Astrocyte (in vitro differentiated cells and primary cell): ENCODE measurements around the gene INPP5A. TPM values are rescaled to one million over a fixed set of nuclear protein-coding genes. Genes with fewer than 3 reads are reported as not detected.

Source experiments
- DNase-seq: peaks from one replicate; pipeline ENCODE4 v3.0.0-alpha.2; 2010; ENCODE audit warnings: low read depth
- FAIRE-seq: peaks from 2 replicates; lab custom pipeline; 2011; peaks lifted over from hg19 to GRCh38; lab: Jason Lieb, UNC
- H2AFZ ChIP-seq: 2 replicates; pipeline ENCODE4 v1.6.0; 2012; ENCODE audit warnings: low read depth, low read length, inconsistent platforms
- H3K27ac ChIP-seq: 2 replicates; pipeline ENCODE4 v1.5.1; 2011; ENCODE audit warnings: low read depth, low read length, inconsistent platforms
- H3K27me3 ChIP-seq: 2 replicates; pipeline ENCODE4 v1.6.0; 2011; ENCODE audit warnings: low read length, inconsistent platforms; ENCODE audit not compliant: insufficient read depth
- H3K36me3 ChIP-seq: 2 replicates; pipeline ENCODE4 v1.5.1; 2011; ENCODE audit warnings: low read length, inconsistent platforms; ENCODE audit not compliant: insufficient read depth
- H3K4me1 ChIP-seq: 2 replicates; pipeline ENCODE4 v1.5.1; 2011; ENCODE audit warnings: low read length, inconsistent platforms; ENCODE audit not compliant: insufficient read depth
- H3K4me2 ChIP-seq: 2 replicates; pipeline ENCODE4 v1.6.0; 2012; ENCODE audit warnings: low read length, inconsistent platforms
- H3K4me3 ChIP-seq: 2 replicates; pipeline ENCODE4 v1.5.1; 2011; ENCODE audit warnings: low read depth, mild to moderate bottlenecking, low read length, inconsistent platforms; ENCODE audit not compliant: insufficient read depth
- H3K79me2 ChIP-seq: 2 replicates; pipeline ENCODE4 v1.6.0; 2012; ENCODE audit warnings: mild to moderate bottlenecking, low read length, inconsistent platforms; ENCODE audit not compliant: insufficient read depth
- H3K9ac ChIP-seq: 2 replicates; pipeline ENCODE4 v1.6.0; 2012; ENCODE audit warnings: mild to moderate bottlenecking, low read length, inconsistent platforms
- H3K9me3 ChIP-seq: 2 replicates; pipeline ENCODE4 v1.5.1; 2012; ENCODE audit warnings: low read depth, mild to moderate bottlenecking, low read length, inconsistent platforms; ENCODE audit not compliant: insufficient read depth
- H4K20me1 ChIP-seq: 2 replicates; pipeline ENCODE4 v1.6.0; 2012; ENCODE audit warnings: low read length, inconsistent platforms; ENCODE audit not compliant: insufficient read depth
- H3K27ac Mint-ChIP-seq: one replicate; pipeline ENCODE4 v1.8.0; 2021; ENCODE audit warnings: mild to moderate bottlenecking, mixed read lengths; ENCODE audit not compliant: unreplicated experiment
- H3K27me3 Mint-ChIP-seq: one replicate; pipeline ENCODE4 v1.8.0; 2021; ENCODE audit warnings: low read depth, mixed read lengths; ENCODE audit not compliant: unreplicated experiment
- H3K36me3 Mint-ChIP-seq: one replicate; pipeline ENCODE4 v1.8.0; 2021; ENCODE audit warnings: low read depth, mixed read lengths; ENCODE audit not compliant: unreplicated experiment
- H3K4me1 Mint-ChIP-seq: one replicate; pipeline ENCODE4 v1.8.0; 2021; ENCODE audit warnings: low read depth, mixed read lengths; ENCODE audit not compliant: unreplicated experiment
- H3K4me3 Mint-ChIP-seq: one replicate; pipeline ENCODE4 v1.8.0; 2021; ENCODE audit warnings: mild to moderate bottlenecking, moderate library complexity, mixed read lengths; ENCODE audit not compliant: unreplicated experiment
- H3K9me3 Mint-ChIP-seq: one replicate; pipeline ENCODE4 v1.8.0; 2021; ENCODE audit warnings: mild to moderate bottlenecking, mixed read lengths; ENCODE audit not compliant: unreplicated experiment
- EZH2 ChIP-seq: IDR thresholded peaks from 2 replicates; pipeline ENCODE4 v1.6.1; 2012; ENCODE audit warnings: mild to moderate bottlenecking, low read length, inconsistent platforms; ENCODE audit not compliant: insufficient read depth
- total RNA-seq: library from RNA; stranded (reverse); gene quantifications from 2 replicates; pipeline ENCODE4 v1.2.1, GENCODE V29; 2021
- TF ChIP-seq, protein P1 (sequence below): IDR thresholded peaks from 2 replicates; pipeline ENCODE4 v1.5.1; 2011; ENCODE audit warnings: low read depth, mild to moderate bottlenecking, inconsistent platforms, low read length, moderate library complexity; ENCODE audit not compliant: insufficient read depth

INPP5A gene
- total RNA-seq, 1 donor from 2014 or later, result 39.1 TPM

DNA sequence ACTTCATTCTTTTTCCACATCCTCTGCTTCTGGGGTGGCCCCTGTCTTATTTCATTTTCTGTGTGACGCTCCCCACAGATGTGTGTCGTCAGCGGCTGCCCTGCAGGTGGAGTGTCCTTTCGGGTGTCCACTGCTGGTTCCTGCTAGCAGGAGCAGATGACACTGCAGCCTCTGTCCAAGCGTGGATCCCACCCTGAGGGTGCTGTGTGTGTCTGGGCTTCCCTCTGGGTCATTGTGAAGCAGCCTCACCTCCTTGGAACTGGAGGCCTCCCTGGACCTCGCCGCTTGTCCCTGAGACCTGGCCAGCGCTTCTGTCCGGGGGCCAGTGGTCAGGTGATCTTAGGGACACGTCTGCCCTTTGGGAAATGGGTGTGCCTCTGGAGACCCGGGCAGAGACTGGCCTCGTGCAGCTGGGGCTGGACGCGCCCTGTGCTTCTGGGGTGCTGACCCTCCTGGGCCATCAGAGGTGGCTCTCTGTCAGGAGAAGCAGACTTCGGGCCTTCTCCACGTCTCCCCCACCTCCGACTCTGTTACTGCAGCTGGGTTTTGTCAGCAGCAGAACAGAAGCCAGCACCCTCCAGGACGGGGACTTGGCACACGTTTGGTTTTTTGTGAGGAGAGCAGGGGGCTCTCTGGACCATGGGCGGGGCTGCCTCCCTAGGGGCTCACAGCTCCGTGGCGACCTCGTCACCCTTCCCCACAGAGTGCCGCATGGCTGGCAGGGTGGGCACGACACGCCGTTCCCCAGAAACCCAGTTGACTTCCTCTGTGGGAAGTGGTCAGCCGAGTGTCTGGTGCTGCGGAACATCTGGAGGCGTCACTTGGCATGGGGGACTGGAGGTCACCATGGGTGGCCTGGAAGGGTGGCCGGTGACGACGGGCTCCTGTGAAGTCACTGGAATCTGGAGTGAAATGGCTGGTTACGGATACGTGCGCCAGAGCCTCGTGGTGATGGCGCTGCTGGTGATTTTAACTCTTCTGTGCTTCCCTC, 48.4 kb downstream of the INPP5A start:
- H3K27ac ChIP-seq, result no peak overlapping the region
- TF ChIP-seq EZH2, result no peak
- TF ChIP-seq, protein P1, sequence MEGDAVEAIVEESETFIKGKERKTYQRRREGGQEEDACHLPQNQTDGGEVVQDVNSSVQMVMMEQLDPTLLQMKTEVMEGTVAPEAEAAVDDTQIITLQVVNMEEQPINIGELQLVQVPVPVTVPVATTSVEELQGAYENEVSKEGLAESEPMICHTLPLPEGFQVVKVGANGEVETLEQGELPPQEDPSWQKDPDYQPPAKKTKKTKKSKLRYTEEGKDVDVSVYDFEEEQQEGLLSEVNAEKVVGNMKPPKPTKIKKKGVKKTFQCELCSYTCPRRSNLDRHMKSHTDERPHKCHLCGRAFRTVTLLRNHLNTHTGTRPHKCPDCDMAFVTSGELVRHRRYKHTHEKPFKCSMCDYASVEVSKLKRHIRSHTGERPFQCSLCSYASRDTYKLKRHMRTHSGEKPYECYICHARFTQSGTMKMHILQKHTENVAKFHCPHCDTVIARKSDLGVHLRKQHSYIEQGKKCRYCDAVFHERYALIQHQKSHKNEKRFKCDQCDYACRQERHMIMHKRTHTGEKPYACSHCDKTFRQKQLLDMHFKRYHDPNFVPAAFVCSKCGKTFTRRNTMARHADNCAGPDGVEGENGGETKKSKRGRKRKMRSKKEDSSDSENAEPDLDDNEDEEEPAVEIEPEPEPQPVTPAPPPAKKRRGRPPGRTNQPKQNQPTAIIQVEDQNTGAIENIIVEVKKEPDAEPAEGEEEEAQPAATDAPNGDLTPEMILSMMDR, result no peak
- peaks cover 89% of the 10 kb centered on the region for H4K20me1 ChIP-seq
- H3K27me3 ChIP-seq, result no peaks in the 10 kb centered on the region
- no peak overlapping the region for H3K4me3 ChIP-seq
- peaks cover 32% of the 10 kb centered on the region for H3K4me1 ChIP-seq
- no peaks in the 10 kb centered on the region for H3K36me3 ChIP-seq
- Mint-ChIP-seq H3K9me3 (no peaks in the 10 kb centered on the region), H3K27me3 (no peaks in the 10 kb centered on the region), H3K4me1 (peaks cover 18% of the 10 kb centered on the region), H3K4me3 (no peak overlapping the region), H3K36me3 (peaks cover 9% of the 10 kb centered on the region), H3K27ac (no peak overlapping the region)
- no peak for FAIRE-seq
- H3K9ac ChIP-seq, result no peak overlapping the region
- DNase-seq, result no peak
- H3K9me3 ChIP-seq, result no peaks in the 10 kb centered on the region
- H3K79me2 ChIP-seq, result peaks cover 94% of the 10 kb centered on the region
- no peak overlapping the region for H3K4me2 ChIP-seq
- H2AFZ ChIP-seq, result no peak overlapping the region

DNA sequence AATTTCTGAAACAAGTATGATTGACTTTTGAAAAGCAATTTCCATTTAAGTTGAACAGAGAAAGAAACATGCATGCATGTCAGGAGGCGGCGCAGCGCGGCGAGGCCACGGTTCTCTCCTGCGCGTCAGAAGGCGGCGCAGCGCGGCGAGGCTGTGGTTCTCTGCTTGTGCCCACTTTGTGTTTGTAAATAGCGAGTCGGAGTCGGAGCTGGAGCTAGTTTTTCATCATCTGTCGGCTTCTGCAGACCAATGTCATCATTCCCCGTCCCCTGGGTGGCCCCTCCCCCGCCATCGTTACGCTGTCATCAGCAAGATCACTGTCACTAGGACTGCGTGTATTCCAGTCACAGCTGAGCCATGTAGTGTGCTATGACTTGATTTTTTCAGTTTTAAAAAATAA, 49.2 kb downstream of the INPP5A start:
- no peaks in the 10 kb centered on the region for H3K27me3 ChIP-seq
- Mint-ChIP-seq H3K36me3 (peaks cover 9% of the 10 kb centered on the region), H3K27ac (no peak overlapping the region), H3K9me3 (no peaks in the 10 kb centered on the region), H3K4me3 (no peak overlapping the region), H3K27me3 (no peaks in the 10 kb centered on the region), H3K4me1 (peaks cover 23% of the 10 kb centered on the region)
- H4K20me1 ChIP-seq, result peaks cover 87% of the 10 kb centered on the region
- H2AFZ ChIP-seq, result no peak overlapping the region
- H3K27ac ChIP-seq, result no peak overlapping the region
- peaks cover 38% of the 10 kb centered on the region for H3K4me1 ChIP-seq
- no peaks in the 10 kb centered on the region for H3K36me3 ChIP-seq
- TF ChIP-seq, protein P1, result no peak
- TF ChIP-seq EZH2, result no peak
- no peaks in the 10 kb centered on the region for H3K9me3 ChIP-seq
- DNase-seq (no peak), FAIRE-seq (no peak)
- peaks cover 92% of the 10 kb centered on the region for H3K79me2 ChIP-seq
- H3K9ac ChIP-seq, result no peak overlapping the region
- no peak overlapping the region for H3K4me2 ChIP-seq
- no peak overlapping the region for H3K4me3 ChIP-seq

DNA sequence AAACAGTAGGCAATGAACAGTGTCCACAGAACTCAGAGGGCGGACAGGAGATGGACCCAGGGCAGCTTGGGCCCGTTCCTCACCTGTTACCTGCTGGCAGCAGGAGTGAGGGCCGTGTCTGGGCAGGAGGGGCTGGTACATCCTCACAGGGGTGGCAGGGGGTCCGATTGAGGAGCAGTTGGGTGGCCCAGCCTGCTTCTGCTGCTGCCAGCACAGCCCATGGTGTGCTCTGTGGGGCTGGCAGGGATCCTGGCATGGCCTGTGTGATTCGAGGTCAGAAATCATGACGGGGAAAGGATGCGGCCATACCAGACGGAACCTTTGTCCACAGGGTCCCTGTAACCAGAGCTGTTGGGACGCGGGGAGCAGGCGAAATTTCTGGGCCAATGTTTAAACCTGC, 49.6 kb downstream of the INPP5A start:
- no peak for DNase-seq

More for the DNA sequence above, 49.6 kb downstream of the INPP5A start:
- H3K9ac ChIP-seq, result no peak overlapping the region
- no peak overlapping the region for H3K4me2 ChIP-seq
- H3K27ac Mint-ChIP-seq, result peak overlapping the region; percentile 62
- H3K9me3 ChIP-seq, result no peaks in the 10 kb centered on the region
- H3K4me1 Mint-ChIP-seq, result peaks cover 27% of the 10 kb centered on the region
- no peaks in the 10 kb centered on the region for H3K36me3 ChIP-seq
- H3K79me2 ChIP-seq, result peaks cover 93% of the 10 kb centered on the region
- no peak overlapping the region for H2AFZ ChIP-seq
- no peak for TF ChIP-seq EZH2
- TF ChIP-seq, protein P1, result no peak
- H3K27me3 Mint-ChIP-seq, result no peaks in the 10 kb centered on the region
- no peak for FAIRE-seq
- no peak overlapping the region for H3K4me3 ChIP-seq
- H3K9me3 Mint-ChIP-seq, result no peaks in the 10 kb centered on the region
- H3K4me3 Mint-ChIP-seq, result no peak overlapping the region
- H3K4me1 ChIP-seq, result peaks cover 40% of the 10 kb centered on the region
- peaks cover 9% of the 10 kb centered on the region for H3K36me3 Mint-ChIP-seq
- H4K20me1 ChIP-seq, result peaks cover 88% of the 10 kb centered on the region
- H3K27me3 ChIP-seq, result no peaks in the 10 kb centered on the region
- H3K27ac ChIP-seq, result no peak overlapping the region
